NCI-H748 (cell line): ENCODE measurements around the gene ZNF32.

ENCODE experiments used
- DNase-seq: peaks from one replicate; lab custom pipeline; 2025; ENCODE audit not compliant: unreplicated experiment; lab: John Stamatoyannopoulos, UW

Gene ZNF32

GRCh38 chr10:43681220-43681619, 32.5 kb upstream of the ZNF32 start:
- DNase-seq = no peak

GRCh38 chr10:43680035-43680434, 31.4 kb upstream of the ZNF32 start:
- DNase-seq = no peak

- no peak for DNase-seq
Observed at GRCh38 chr10:43679509-43679908, 30.8 kb upstream of the ZNF32 start.

- DNase-seq = no peak
Observed at GRCh38 chr10:43678654-43679053, 30.0 kb upstream of the ZNF32 start.

DNA sequence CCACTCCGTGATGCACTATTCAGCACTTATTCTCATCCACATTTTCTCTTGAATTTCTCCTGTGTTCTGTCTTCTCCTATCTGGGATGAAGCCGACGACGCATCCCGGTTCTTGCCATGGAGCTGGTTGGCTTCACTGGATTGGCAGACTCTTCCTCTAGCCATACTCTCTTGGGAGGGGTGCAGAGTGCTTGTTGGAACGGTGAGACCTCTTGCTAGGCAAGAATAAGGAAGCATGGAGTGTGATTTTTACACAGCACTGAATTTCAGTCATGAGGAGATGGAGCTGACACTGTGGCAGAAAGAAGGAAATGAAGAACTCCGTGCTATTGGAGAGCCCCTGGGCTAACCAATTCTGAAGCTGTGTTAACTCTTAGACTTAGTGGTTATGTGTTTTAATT, 28.2 kb upstream of the ZNF32 start:
- DNase-seq = no peak

- no peak for DNase-seq
Observed at GRCh38 chr10:43676331-43676730, 27.6 kb upstream of the ZNF32 start.

- peak; percentile 29 for DNase-seq
Observed at GRCh38 chr10:43674553-43675210, 26.0 kb upstream of the ZNF32 start.

- DNase-seq = no peak
Observed at GRCh38 chr10:43673471-43673870, 24.8 kb upstream of the ZNF32 start.

DNA sequence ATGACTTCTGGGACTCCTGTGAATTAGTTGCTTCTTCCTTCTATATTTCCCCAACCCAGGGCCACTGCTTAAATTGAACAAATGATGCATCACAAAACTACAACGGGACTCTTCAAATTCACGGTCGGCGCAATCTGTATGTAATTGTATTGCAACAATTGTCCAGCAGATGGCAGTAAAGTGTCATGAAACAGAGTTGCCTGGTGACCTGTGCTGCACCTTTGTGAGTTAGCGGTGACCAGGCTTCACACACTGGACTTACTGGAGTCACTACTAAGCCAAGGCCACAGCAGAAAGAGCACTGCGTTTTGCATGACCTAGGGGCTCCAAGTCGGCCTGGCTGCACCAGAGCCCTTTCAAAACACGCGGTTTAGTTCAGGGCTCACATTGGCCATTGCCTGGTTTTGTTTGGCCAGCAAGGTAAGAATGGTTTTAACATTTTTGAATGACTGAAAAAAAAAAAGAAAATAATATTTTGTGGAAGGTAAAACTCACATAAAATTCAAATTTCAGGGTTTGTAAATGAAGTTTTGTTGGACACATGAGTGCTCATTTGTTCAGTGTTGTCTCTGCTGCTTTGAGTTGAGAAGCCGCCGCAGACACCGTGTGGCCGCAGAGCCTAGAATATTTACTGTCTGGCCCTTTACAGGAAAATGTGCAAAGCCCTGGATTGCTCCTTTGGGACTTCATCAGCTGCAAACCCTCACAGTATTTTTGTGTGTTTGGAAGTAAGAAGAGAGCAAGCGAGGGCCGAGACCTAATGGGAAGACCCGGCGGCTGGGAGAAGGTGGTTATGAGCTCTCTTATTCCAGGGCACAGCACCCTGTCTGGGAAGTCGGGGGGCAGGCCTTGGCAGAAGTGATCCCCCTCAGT, 23.2 kb upstream of the ZNF32 start:
- DNase-seq = peak; percentile 55

- no peak for DNase-seq
Observed at GRCh38 chr10:43669386-43669785, 20.7 kb upstream of the ZNF32 start.

DNA sequence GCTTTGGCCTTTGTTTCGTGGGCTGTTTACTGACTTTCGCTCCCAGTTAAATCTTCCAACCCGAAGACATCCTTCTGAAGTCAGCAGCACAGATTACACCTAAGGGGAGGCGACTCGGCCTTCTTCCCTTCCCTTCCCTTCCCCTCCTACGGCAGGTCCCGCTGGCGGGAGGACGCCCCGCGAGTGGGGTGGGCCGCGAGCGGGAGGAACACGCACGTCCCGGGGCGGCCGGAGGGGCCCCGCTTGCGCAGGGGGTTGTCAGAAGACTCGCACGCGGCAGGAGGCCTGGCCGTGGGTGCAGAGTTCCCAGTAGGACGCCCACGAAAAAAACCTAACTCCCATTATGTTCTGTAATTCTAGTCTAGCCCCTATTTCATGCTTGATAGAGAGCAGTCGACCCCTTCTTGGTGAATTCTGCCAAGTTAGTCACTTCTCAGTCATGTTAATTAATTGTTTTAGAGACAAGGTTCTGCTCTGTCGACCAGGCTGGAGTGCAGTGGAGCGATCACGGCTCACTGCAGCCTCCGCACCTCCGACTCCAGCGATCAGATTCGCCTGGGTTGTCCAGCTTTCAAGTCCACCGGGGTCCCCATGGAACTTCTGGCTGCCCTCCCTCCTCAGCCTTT, 19.2 kb upstream of the ZNF32 start:
- no peak for DNase-seq

DNA sequence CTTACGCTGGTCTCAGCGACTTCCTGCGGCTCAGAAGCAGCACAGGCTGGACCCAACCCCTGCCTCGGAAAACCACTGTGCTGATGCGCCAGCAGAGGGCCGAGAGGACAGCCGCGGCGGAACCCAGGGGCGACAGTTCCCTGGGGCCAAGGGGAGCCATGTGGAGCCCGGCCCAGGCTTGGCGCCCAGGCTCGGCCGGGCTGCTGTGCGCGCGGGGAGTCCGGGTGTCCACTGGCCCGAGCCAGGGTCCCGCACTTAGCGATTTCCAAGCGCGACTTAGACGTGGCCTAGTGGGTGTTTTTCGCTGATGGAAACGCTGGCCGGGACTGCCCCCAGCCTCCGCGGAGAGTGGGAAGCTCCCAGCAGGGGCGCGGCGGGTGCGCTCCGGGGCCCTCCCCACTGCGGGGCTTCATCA, 18.6 kb upstream of the ZNF32 start:
- DNase-seq = peak; percentile 41

DNA sequence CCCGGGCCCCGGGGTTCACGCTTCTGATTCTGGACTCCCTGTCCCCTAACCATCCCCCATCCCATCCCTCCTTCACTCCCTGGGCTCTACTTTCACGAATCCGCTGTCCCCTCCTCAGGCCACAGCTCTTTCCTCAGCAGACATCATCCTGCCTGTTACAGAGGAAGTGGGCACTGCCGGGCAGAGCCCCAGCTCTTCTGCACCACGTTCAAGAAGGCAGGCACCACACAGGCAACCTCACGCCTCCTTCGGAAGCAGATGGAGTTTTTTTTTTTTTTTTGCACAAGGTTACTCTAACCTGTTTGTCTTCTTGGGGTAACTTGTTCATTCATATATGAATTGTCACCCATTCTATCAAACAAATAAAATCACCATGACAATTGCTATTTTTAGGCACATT, 17.9 kb upstream of the ZNF32 start:
- no peak for DNase-seq

DNA sequence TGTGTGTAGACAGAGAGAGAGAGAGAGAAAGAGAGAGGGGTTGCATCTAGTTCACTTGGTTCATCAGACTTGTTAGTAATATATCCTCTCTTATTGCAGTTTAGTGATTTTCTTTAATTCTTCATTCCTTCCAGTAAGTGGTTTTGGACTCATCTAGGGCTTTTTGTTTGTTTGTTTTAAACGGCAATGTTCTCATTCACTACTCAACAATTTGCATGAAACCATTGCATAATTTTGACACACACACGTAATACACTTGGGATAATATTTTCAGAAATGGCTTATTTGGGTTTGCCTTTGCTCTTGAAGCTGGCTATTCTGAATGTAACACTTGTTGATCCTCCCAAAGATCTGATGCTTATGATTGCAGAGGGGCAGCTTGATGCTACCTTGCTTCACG, 16.4 kb upstream of the ZNF32 start:
- DNase-seq = no peak

DNA sequence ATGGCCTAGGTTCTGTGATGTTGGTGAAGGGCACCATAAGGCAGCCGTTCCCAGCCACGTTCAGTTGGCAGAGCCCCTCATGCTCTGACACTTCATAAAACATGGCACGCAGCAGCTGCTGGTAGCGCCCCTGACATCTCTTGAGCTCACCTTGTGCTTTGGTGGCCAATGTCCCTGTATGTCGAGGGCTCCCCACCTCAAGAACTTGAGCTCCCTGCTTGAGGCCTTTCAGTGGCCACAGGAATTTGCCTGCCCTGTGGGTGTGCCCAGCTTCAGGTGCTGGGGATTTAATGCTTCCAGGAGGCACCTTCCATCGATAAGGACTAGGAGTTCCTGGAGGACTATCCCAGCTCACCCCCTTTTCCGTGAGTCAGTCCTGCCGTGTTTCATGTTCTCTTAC, 9.5 kb upstream of the ZNF32 start:
- no peak for DNase-seq

DNA sequence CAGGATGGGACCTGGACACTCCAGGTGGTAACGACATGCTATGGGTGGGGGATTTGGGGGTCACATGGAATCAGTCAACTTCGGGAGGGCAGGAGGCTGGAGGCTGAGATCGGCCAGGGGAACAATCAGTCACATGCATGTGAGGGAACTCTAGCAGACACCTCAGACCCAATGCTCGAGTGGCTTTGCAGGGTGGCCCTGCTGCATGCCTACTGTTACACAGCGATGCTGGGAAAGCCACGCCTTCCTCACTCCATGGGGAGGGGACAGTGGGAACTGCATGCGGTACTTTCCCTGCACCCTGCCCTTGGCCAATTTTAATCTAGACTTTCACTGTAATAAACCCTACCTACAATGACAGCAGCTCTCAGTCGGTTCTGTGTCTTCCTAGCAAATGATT, 6.6 kb upstream of the ZNF32 start:
- DNase-seq = no peak

- DNase-seq = no peak
Observed at GRCh38 chr10:43653746-43654145, 5.1 kb upstream of the ZNF32 start.

GRCh38 chr10:43649185-43649523, 473 bp upstream of the ZNF32 start:
- no peak for DNase-seq

DNA sequence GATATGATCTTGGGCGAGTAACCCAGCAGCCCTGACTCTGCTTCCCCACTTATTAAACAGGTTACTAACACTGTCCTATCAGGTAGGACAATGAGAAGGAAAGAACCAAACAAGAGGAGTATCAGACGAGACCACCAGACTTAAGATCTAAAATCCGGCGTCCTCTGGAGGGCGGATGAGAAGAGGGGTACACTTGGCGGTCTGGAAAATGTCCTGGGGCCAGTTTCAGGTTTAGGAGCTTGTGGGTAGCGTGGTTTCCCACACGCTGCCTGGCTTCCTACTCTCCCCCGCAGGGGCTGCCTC, 635 bp downstream of the ZNF32 start:
- no peak for DNase-seq

GRCh38 chr10:43647576-43647975, 1.1 kb downstream of the ZNF32 start:
- DNase-seq = no peak

DNA sequence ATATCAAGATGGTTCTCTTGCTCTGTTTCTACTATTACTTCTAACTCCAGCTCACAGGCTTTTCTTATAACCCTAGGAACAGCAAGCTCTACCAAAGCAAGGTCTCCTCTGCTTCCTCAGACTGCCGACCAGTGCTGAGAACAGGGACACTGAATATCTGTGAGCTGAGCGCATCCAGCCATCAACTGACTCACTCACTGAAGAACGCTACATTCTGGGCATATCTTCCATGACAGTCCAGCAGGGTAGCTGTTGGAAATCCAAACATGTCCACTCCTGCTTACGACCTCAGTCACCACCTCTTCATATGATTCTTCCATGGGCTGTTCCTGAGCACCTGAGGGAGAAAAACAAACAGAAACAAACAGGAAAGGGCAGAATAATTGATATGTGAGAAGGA, 2.8 kb downstream of the ZNF32 start:
- no peak for DNase-seq

GRCh38 chr10:43644252-43644651, 4.4 kb downstream of the ZNF32 start:
- peak; percentile 4 for DNase-seq
